ENCODE results near the gene CRYBA2. TPM values are rescaled to one million over a fixed set of nuclear protein-coding genes. Genes with fewer than 3 reads are reported as not detected.

The CRYBA2 gene
- polyA plus RNA-seq, 1 donor from 2014 or later = not detected

- H3K36me3 ChIP-seq (ENCODE audit: insufficient read depth, low read length) = no peaks in the 10 kb centered on the region
- no peaks in the 10 kb centered on the region for H3K9me2 ChIP-seq (ENCODE audit: insufficient read depth, low read length)
- no peak for TF ChIP-seq CTCF (IDR thresholded peaks at IDR 0.05; ENCODE audit: poor library complexity, severe bottlenecking)
- peak; percentile 66 for TF ChIP-seq POLR2AphosphoS5 (IDR thresholded peaks at IDR 0.05)
- no peak overlapping the region for H3K9ac ChIP-seq (ENCODE audit: low read length)
- H4K20me1 ChIP-seq (ENCODE audit: insufficient read depth) = no peaks in the 10 kb centered on the region
- H3K9me3 ChIP-seq (ENCODE audit: low read length) = no peaks in the 10 kb centered on the region
- no peaks in the 10 kb centered on the region for H3K79me2 ChIP-seq (replicated peaks; ENCODE audit: insufficient read depth, low read length)
- H3K27ac ChIP-seq (ENCODE audit: low read length) = no peak overlapping the region
- H3K27me3 ChIP-seq (ENCODE audit: insufficient read depth, low read depth, low read length) = peaks cover 95% of the 10 kb centered on the region
- H3F3A ChIP-seq (ENCODE audit: insufficient read depth, low read length, poor library complexity, severe bottlenecking) = no peaks in the 10 kb centered on the region
- no peak overlapping the region for H3K4me2 ChIP-seq (ENCODE audit: low read length)
- H3K4me3 ChIP-seq (ENCODE audit: low read length) = no peak overlapping the region
- H2AFZ ChIP-seq (ENCODE audit: low read depth, low read length) = no peak overlapping the region
Measured at GRCh38 chr2:218983263-218983933, 9.8 kb downstream of the CRYBA2 start.

- no peak overlapping the region for H3K4me2 ChIP-seq (ENCODE audit: low read length)
- H2AFZ ChIP-seq (ENCODE audit: low read depth, low read length) = no peak overlapping the region
- peak overlapping the region; percentile 61 for H3K4me3 ChIP-seq (ENCODE audit: low read length)
- no peaks in the 10 kb centered on the region for H3K36me3 ChIP-seq (ENCODE audit: insufficient read depth, low read length)
- TF ChIP-seq POLR2AphosphoS5 (IDR thresholded peaks at IDR 0.05) (no peak), CTCF (IDR thresholded peaks at IDR 0.05; ENCODE audit: poor library complexity, severe bottlenecking) (no peak), RAD21 (conservative IDR thresholded peaks at IDR 0.05) (no peak), MXI1 (conservative IDR thresholded peaks at IDR 0.05; ENCODE audit: poor library complexity, severe bottlenecking) (no peak), EP300 (conservative IDR thresholded peaks at IDR 0.05; ENCODE audit: poor library complexity, severe bottlenecking) (no peak), TAF1 (IDR thresholded peaks at IDR 0.05; ENCODE audit: low read depth) (no peak), EZH2 (IDR thresholded peaks at IDR 0.05; ENCODE audit: borderline replicate concordance, insufficient read depth, low read length, poor library complexity, severe bottlenecking) (no peak), REST (IDR thresholded peaks at IDR 0.05; ENCODE audit: borderline replicate concordance) (no peak), SMC3 (conservative IDR thresholded peaks at IDR 0.05; ENCODE audit: poor library complexity) (no peak)
- no peaks in the 10 kb centered on the region for H3K79me2 ChIP-seq (replicated peaks; ENCODE audit: insufficient read depth, low read length)
- no peaks in the 10 kb centered on the region for H3F3A ChIP-seq (ENCODE audit: insufficient read depth, low read length, poor library complexity, severe bottlenecking)
- no peak overlapping the region for H3K27ac ChIP-seq (ENCODE audit: low read length)
- peaks cover 95% of the 10 kb centered on the region for H3K27me3 ChIP-seq (ENCODE audit: insufficient read depth, low read depth, low read length)
- H3K9me2 ChIP-seq (ENCODE audit: insufficient read depth, low read length) = no peaks in the 10 kb centered on the region
- no peaks in the 10 kb centered on the region for H4K20me1 ChIP-seq (ENCODE audit: insufficient read depth)
- H3K9ac ChIP-seq (ENCODE audit: low read length) = no peak overlapping the region
- no peaks in the 10 kb centered on the region for H3K9me3 ChIP-seq (ENCODE audit: low read length)
Measured at GRCh38 chr2:218982586-218983262, 10.5 kb downstream of the CRYBA2 start.

All from neural cell (in vitro differentiated cells).